Stimulated activated CD4-positive, alpha-beta T cell treated with anti-CD3 and anti-CD28 coated beads, TNF-alpha, amount 100 ng/mL, for 1 hour (primary cell): ENCODE results near the gene NME3.

Source experiments
- DNase-seq, 3 donors: peaks; one replicate each; pipeline ENCODE4 v3.0.0-alpha.2; 2020; ENCODE audit warnings: low read depth in 3 of 3, low spot score in 1 of 3

Gene NME3

GRCh38 chr16:1794221-1794871 lies 23.0 kb upstream of the NME3 start:
- no peak for DNase-seq

- DNase-seq, result no peak
Measured at GRCh38 chr16:1793578-1794220, 22.4 kb upstream of the NME3 start, which contains the start of gene IGFALS. IGFALS (minus strand) TSS chr16:1793705; CDS start chr16:1793652, 53 bp downstream.

- DNase-seq, result no peak
Measured at GRCh38 chr16:1792836-1793577, 21.7 kb upstream of the NME3 start.

- no peak for DNase-seq
Measured at GRCh38 chr16:1791943-1792812, 20.8 kb upstream of the NME3 start.

DNA sequence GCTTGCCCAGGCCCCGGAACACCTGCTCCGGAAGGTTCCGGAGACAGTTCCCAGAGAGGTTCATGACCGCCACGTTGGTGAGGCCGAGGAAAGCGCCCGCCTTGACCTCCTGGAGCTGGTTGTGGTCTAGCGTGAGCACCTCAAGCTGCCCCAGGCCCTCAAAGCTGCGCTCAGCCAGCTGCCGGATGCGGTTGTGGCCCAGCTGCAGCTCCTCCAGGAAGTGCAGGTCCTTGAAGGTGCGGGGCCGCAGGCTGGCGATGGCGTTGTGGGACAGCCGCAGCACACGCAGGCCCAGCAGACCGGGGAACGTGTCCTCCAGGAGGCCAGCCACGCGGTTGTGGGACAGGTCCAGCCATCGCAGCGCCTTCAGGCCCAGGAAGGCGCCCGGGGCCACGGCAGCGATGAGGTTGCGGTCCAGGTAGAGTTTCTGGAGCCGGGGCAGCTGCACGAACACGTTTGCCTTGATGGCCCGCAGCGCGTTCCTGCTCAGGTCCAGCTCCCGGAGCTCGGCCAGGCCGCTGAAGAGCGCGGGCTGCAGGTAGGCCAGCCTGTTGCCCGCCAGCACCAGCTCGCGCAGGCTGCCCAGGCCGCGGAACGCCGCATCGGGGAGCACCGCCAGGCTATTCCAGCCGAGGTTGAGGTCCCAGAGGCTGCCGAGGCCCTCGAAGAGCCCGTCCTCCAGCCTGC lies 20.1 kb upstream of the NME3 start:
- DNase-seq, result no peak

DNA sequence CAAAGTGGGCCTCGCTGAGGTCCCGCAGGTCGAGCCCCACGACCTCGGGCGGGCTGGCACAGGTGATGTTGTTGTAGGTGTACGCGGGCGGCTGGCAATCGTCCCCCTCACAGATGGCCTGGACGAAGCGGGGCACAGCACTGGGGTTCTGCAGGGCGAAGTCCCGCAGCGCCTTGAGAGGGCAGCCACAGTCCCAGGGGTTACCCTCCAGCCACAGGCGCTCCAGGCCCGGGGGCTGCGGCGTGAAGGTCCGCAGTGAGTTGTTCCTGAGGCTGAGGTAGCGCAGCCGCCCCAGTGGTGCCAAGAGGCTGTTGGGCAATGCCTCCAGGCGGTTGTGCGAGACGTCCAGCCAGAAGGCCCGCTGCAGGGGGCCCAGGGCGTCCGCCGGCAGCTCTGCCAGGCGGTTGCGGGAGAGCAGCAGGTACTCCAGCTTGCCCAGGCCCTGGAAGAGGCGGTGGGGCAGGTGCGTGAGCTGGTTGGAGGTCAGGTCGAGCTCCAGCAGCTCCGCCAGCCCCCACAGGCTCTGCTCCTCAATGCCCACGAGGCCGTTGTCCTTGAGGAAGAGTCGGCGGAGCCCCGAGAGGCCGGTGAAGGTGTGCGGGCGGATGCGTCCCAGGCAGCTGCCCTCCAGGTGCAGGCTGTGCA lies 19.4 kb upstream of the NME3 start:
- DNase-seq, result no peak

DNA sequence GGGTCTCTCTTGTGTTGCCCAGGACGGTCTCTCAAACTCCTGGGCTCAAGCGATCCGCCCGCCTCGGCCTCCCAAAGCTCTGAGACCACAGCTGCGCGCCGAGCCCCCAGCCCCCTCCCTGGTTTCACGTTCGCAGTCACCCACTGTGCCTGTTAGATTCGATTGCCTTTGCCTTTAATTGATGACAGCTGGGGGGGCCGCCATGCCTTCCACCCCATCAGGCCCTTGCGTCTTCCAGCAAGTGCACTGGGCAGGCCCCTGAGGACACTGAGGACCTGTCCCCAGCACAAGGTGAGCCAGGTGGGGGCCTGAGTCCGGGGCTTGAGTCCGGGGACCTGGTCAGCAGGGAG lies 18.9 kb upstream of the NME3 start:
- DNase-seq, result no peak

DNA sequence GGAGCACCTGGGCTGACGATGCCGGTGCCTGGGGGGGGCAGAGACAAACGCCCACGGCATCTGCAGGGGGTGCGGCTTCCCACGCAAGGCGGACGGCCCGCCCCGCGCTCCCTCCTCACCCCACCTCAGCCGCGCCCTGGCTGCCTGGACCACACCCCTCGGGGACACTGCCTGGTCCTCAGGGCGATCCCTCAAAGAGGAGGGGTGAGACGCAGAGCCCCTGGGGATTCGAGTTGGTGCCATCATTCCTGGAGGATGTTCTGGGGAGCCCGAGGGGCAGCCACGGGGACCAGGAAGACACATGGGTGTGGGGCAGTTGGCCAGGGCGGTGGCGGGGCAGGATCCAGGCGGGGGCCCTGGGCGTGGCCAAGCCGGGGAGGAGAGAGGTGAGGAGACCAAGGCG lies 18.3 kb upstream of the NME3 start:
- no peak for DNase-seq

GRCh38 chr16:1788708-1789100 lies 17.4 kb upstream of the NME3 start:
- no peak for DNase-seq

DNA sequence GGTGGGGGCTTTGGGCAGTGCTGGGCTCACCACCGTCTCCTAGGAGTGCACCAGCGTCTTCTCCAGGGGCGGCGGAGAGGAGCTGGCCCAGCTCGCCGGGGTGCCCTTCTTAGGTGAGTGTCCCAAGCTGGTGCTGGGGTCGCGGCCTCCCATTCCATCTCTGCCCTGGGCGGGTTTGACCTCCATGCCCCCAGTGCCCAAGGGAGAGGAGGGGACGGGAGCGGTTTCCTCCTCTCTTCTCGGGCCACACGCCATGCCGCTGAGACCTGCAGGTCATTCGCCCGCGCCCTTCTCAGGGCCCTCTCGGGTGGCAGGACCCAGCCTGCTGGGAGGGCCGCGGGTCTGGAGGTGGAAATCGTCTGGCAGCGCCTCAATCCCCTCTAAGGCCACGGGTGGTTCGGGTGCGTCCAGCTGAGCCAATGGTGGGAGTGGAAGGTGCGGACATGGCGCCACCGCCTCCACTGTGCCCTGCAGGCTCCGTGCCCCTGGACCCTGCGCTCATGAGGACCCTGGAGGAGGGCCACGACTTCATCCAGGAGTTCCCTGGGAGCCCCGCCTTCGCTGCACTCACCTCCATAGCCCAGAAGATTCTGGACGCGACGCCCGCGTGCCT lies 16.9 kb upstream of the NME3 start:
- no peak for DNase-seq

DNA sequence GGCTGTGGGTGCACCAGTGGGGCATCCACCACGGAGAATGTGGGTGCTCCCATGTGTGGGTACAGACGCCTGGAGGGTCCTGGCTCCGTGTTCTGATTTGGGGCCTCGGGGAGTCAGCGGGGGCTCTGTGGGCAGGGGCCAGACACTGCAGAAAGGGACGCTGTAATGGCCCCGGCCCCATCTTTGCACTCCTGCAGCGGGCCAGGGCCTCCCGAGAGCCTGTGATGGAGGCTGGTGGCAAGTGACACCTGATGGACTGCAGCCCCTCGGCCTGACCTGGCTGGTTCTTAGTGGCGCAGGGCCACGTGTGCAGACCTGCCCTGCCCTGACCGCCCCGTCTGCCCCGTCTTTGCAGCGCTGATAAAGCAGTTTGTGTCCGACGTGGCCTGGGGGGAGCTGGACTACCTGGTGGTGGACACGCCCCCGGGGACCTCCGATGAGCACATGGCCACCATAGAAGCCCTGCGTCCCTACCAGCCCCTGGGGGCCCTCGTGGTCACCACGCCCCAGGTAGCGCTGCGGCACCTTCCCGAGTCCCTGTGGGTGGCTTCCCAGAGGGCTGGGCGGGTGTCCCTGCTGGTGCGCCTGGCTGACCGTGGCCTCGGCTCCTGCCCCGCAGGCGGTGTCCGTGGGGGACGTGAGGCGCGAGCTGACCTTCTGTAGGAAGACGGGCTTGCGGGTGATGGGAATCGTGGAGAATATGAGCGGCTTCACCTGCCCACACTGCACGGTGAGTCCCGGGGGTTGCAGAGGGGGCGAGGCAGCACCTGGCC lies 16.2 kb upstream of the NME3 start:
- no peak for DNase-seq

- DNase-seq, result no peak
Measured at GRCh38 chr16:1787056-1787321, 15.6 kb upstream of the NME3 start.

- DNase-seq, result no peak
Measured at GRCh38 chr16:1786242-1787055, 15.1 kb upstream of the NME3 start.

DNA sequence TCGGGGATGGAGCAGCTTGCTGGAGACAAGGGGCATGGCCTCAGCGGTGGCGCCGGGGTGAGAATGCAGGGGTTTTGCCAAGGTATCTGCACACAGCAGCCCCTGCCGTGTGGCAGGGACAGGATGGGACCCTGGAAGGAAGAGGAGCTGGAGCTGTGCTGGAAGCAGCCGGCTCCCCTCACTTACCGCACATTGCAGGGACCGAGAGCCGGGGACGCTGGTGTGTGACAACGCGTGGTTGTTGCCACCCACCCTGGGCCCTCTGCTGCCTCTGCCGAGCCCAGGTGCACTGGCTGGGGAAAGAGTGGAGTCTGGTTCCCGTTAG lies 14.5 kb upstream of the NME3 start:
- no peak for DNase-seq

- DNase-seq, result no peak
Measured at GRCh38 chr16:1784977-1785845, 13.9 kb upstream of the NME3 start.

- peak; percentile 88 to 97 (median 96) for DNase-seq
Measured at GRCh38 chr16:1782408-1783264, 11.3 kb upstream of the NME3 start, which contains the start of the genes NUBP2 and SPSB3. NUBP2 (plus strand) TSS chr16:1782960; CDS start chr16:1783021, 61 bp downstream. SPSB3 (minus strand) TSS chr16:1782571; CDS start chr16:1781483, 1,088 bp downstream.
